Colonic mucosa (tissue), 4 donors: ENCODE data around the gene GALNT9. TPM values are rescaled to one million over a fixed set of nuclear protein-coding genes. Genes with fewer than 3 reads are reported as not detected.

ENCODE experiments used
- DNase-seq: peaks from one replicate; pipeline ENCODE4 v3.0.0-alpha.2; 2020
- H3K27ac ChIP-seq: fragments of 200-600 bp; one replicate; pipeline ENCODE4 v1.8.0; 2021
- H3K27me3 ChIP-seq: fragments of 200-600 bp; one replicate; pipeline ENCODE4 v1.8.0; 2021
- H3K36me3 ChIP-seq: fragments of 200-600 bp; one replicate; pipeline ENCODE4 v1.8.0; 2021
- H3K4me1 ChIP-seq: fragments of 200-600 bp; one replicate; pipeline ENCODE4 v1.8.0; 2021; ENCODE audit warnings: mild to moderate bottlenecking
- H3K4me3 ChIP-seq: fragments of 200-600 bp; one replicate; pipeline ENCODE4 v1.8.0; 2021
- H3K9ac ChIP-seq, 2 donors: one replicate each; pipeline ENCODE4 v1.7.0; 2013; ENCODE audit warnings: control low read depth in 2 of 2, low read depth in 2 of 2, low read length in 2 of 2
- H3K9me3 ChIP-seq: fragments of 200-600 bp; one replicate; pipeline ENCODE4 v1.8.0; 2021
- CTCF ChIP-seq: fragments of 200-600 bp; IDR thresholded peaks from one replicate; pipeline ENCODE4 v1.8.0; 2022; ENCODE audit warnings: antibody characterized with exemption, mild to moderate bottlenecking
- intact Hi-C: fragments of 100-400 bp; cut with DNase I; formaldehyde crosslinking; loops from one replicate; pipeline ENCODE4 v1.14.1; 2022
- total RNA-seq, 2 donors: library from RNA; stranded (reverse); fragmentation: NEBNext Ultra II Directional in 1 of 2; extraction: Animal tissue kit (Norgen Biotek cat#: 25700) in 1 of 2; gene quantifications; one replicate each; pipeline ENCODE4 v1.2.1, GENCODE V29; 2021
- donor health status: healthy.
- donor health status: DM: no; HTN: no; CAD: no.
- donor health status: DM: no; HTN: no; CAD: no.

GALNT9 gene
- total RNA-seq, 2 donors from 2014 or later = 0.45 TPM; not detected in 1

GRCh38 chr12:132288516-132289215 lies 40.7 kb downstream of the GALNT9 start:
- Histone ChIP-seq H3K9me3 (no peaks in the 10 kb centered on the region), H3K27me3 (no peaks in the 10 kb centered on the region), H3K4me1 (no peaks in the 10 kb centered on the region), H3K4me3 (no peak overlapping the region), H3K36me3 (no peaks in the 10 kb centered on the region), H3K27ac (no peak overlapping the region), H3K9ac (no peak overlapping the region)
- intact Hi-C loops = no loop called here
- DNase-seq = no peak
- TF ChIP-seq CTCF = no peak

- no peak for DNase-seq
- Histone ChIP-seq H3K9ac (no peak overlapping the region), H3K9me3 (no peaks in the 10 kb centered on the region), H3K27ac (no peak overlapping the region), H3K27me3 (no peaks in the 10 kb centered on the region), H3K36me3 (no peaks in the 10 kb centered on the region), H3K4me3 (no peak overlapping the region), H3K4me1 (no peaks in the 10 kb centered on the region)
- no peak for TF ChIP-seq CTCF
- intact Hi-C loops = no loop called here
These were observed 41.8 kb downstream of the GALNT9 start for GRCh38 chr12:132287391-132288238.

GRCh38 chr12:132286912-132287311 lies 42.5 kb downstream of the GALNT9 start:
- no peaks in the 10 kb centered on the region for H3K36me3 ChIP-seq
- H3K9me3 ChIP-seq = no peaks in the 10 kb centered on the region
- no peak for TF ChIP-seq CTCF
- H3K9ac ChIP-seq = no peak overlapping the region
- no peak overlapping the region for H3K27ac ChIP-seq
- H3K4me3 ChIP-seq = no peak overlapping the region
- no peaks in the 10 kb centered on the region for H3K27me3 ChIP-seq
- intact Hi-C loops = no loop called here
- H3K4me1 ChIP-seq = no peaks in the 10 kb centered on the region
- DNase-seq = no peak

- Histone ChIP-seq H3K4me1 (no peaks in the 10 kb centered on the region), H3K27ac (no peak overlapping the region), H3K36me3 (no peaks in the 10 kb centered on the region), H3K27me3 (no peaks in the 10 kb centered on the region), H3K9ac (no peak overlapping the region), H3K9me3 (no peaks in the 10 kb centered on the region), H3K4me3 (no peak overlapping the region)
- no peak for TF ChIP-seq CTCF
- intact Hi-C loops = no loop called here
- DNase-seq = peak; percentile 50
These were observed 43.3 kb downstream of the GALNT9 start for GRCh38 chr12:132285991-132286681.
